Measurements from ENCODE around the gene NRCAM. TPM values are rescaled to one million over a fixed set of nuclear protein-coding genes. Genes with fewer than 3 reads are reported as not detected.

The NRCAM gene
- total RNA-seq, 1 donor from 2014 or later = 13.6 TPM

GRCh38 chr7:108147031-108147563, 309.1 kb downstream of the NRCAM start:
- Histone ChIP-seq H3K27ac (ENCODE audit: low read depth, low read length) (no peak overlapping the region), H3K4me1 (ENCODE audit: control insufficient read depth in 3 of 3, insufficient read depth in 3 of 3, low read length in 3 of 3) (no peaks in the 10 kb centered on the region), H3K9ac (ENCODE audit: low read depth in 1 of 3, low read length in 3 of 3) (no peak overlapping the region), H3K4me3 (ENCODE audit: low read length in 3 of 3) (no peak overlapping the region), H3K9me3 (ENCODE audit: control insufficient read depth in 3 of 3, low read length in 3 of 3) (no peaks in the 10 kb centered on the region), H3K36me3 (ENCODE audit: control insufficient read depth in 3 of 3, insufficient read depth in 3 of 3, low read length in 3 of 3) (no peaks in the 10 kb centered on the region), H3K27me3 (ENCODE audit: control insufficient read depth in 3 of 3, insufficient read depth in 3 of 3, low read length in 3 of 3) (peaks cover 0 to 3% (median 0%) of the 10 kb centered on the region in 3 donors)

- Histone ChIP-seq H3K9ac (ENCODE audit: low read depth in 1 of 3, low read length in 3 of 3) (peak overlapping the region in 1 of 3 donors; percentile 27), H3K36me3 (ENCODE audit: control insufficient read depth in 3 of 3, insufficient read depth in 3 of 3, low read length in 3 of 3) (no peaks in the 10 kb centered on the region), H3K27me3 (ENCODE audit: control insufficient read depth in 3 of 3, insufficient read depth in 3 of 3, low read length in 3 of 3) (peaks cover 0 to 3% (median 0%) of the 10 kb centered on the region in 3 donors), H3K9me3 (ENCODE audit: control insufficient read depth in 3 of 3, low read length in 3 of 3) (no peaks in the 10 kb centered on the region), H3K4me3 (ENCODE audit: low read length in 3 of 3) (peak overlapping the region in 1 of 3 donors; percentile 66), H3K4me1 (ENCODE audit: control insufficient read depth in 3 of 3, insufficient read depth in 3 of 3, low read length in 3 of 3) (no peaks in the 10 kb centered on the region), H3K27ac (ENCODE audit: low read depth, low read length) (no peak overlapping the region)
Observed at GRCh38 chr7:108146070-108146842, 310.0 kb downstream of the NRCAM start.

GRCh38 chr7:108145401-108145800, 310.8 kb downstream of the NRCAM start:
- H3K9ac ChIP-seq (ENCODE audit: low read depth in 1 of 3, low read length in 3 of 3) = no peak overlapping the region
- H3K4me1 ChIP-seq (ENCODE audit: control insufficient read depth in 3 of 3, insufficient read depth in 3 of 3, low read length in 3 of 3) = no peaks in the 10 kb centered on the region
- H3K9me3 ChIP-seq (ENCODE audit: control insufficient read depth in 3 of 3, low read length in 3 of 3) = no peaks in the 10 kb centered on the region
- H3K27me3 ChIP-seq (ENCODE audit: control insufficient read depth in 3 of 3, insufficient read depth in 3 of 3, low read length in 3 of 3) = peaks cover 0 to 3% (median 0%) of the 10 kb centered on the region in 3 donors
- no peak overlapping the region for H3K4me3 ChIP-seq (ENCODE audit: low read length in 3 of 3)
- no peaks in the 10 kb centered on the region for H3K36me3 ChIP-seq (ENCODE audit: control insufficient read depth in 3 of 3, insufficient read depth in 3 of 3, low read length in 3 of 3)
- H3K27ac ChIP-seq (ENCODE audit: low read depth, low read length) = no peak overlapping the region

- Histone ChIP-seq H3K9me3 (ENCODE audit: control insufficient read depth in 3 of 3, low read length in 3 of 3) (no peaks in the 10 kb centered on the region), H3K9ac (ENCODE audit: low read depth in 1 of 3, low read length in 3 of 3) (no peak overlapping the region), H3K36me3 (ENCODE audit: control insufficient read depth in 3 of 3, insufficient read depth in 3 of 3, low read length in 3 of 3) (no peaks in the 10 kb centered on the region), H3K27ac (ENCODE audit: low read depth, low read length) (no peak overlapping the region), H3K27me3 (ENCODE audit: control insufficient read depth in 3 of 3, insufficient read depth in 3 of 3, low read length in 3 of 3) (peaks cover 0 to 3% (median 0%) of the 10 kb centered on the region in 3 donors), H3K4me3 (ENCODE audit: low read length in 3 of 3) (no peak overlapping the region), H3K4me1 (ENCODE audit: control insufficient read depth in 3 of 3, insufficient read depth in 3 of 3, low read length in 3 of 3) (no peaks in the 10 kb centered on the region)
Observed at GRCh38 chr7:108144931-108145330, 311.3 kb downstream of the NRCAM start.

- no peak overlapping the region for H3K27ac ChIP-seq (ENCODE audit: low read depth, low read length)
Observed at GRCh38 chr7:108143658-108144420, 312.4 kb downstream of the NRCAM start.

GRCh38 chr7:108142675-108143259, 313.5 kb downstream of the NRCAM start:
- peaks cover 0 to 3% (median 0%) of the 10 kb centered on the region in 3 donors for H3K27me3 ChIP-seq (ENCODE audit: control insufficient read depth in 3 of 3, insufficient read depth in 3 of 3, low read length in 3 of 3)
- H3K27ac ChIP-seq (ENCODE audit: low read depth, low read length) = no peak overlapping the region
- no peak overlapping the region for H3K4me3 ChIP-seq (ENCODE audit: low read length in 3 of 3)
- H3K9ac ChIP-seq (ENCODE audit: low read depth in 1 of 3, low read length in 3 of 3) = no peak overlapping the region
- no peaks in the 10 kb centered on the region for H3K9me3 ChIP-seq (ENCODE audit: control insufficient read depth in 3 of 3, low read length in 3 of 3)
- H3K4me1 ChIP-seq (ENCODE audit: control insufficient read depth in 3 of 3, insufficient read depth in 3 of 3, low read length in 3 of 3) = no peaks in the 10 kb centered on the region
- H3K36me3 ChIP-seq (ENCODE audit: control insufficient read depth in 3 of 3, insufficient read depth in 3 of 3, low read length in 3 of 3) = no peaks in the 10 kb centered on the region

More at GRCh38 chr7:108143658-108144420, 312.4 kb downstream of the NRCAM start:
- Histone ChIP-seq H3K36me3 (ENCODE audit: control insufficient read depth in 3 of 3, insufficient read depth in 3 of 3, low read length in 3 of 3) (no peaks in the 10 kb centered on the region), H3K4me3 (ENCODE audit: low read length in 3 of 3) (no peak overlapping the region), H3K4me1 (ENCODE audit: control insufficient read depth in 3 of 3, insufficient read depth in 3 of 3, low read length in 3 of 3) (no peaks in the 10 kb centered on the region), H3K9ac (ENCODE audit: low read depth in 1 of 3, low read length in 3 of 3) (no peak overlapping the region), H3K9me3 (ENCODE audit: control insufficient read depth in 3 of 3, low read length in 3 of 3) (no peaks in the 10 kb centered on the region), H3K27me3 (ENCODE audit: control insufficient read depth in 3 of 3, insufficient read depth in 3 of 3, low read length in 3 of 3) (peaks cover 0 to 3% (median 0%) of the 10 kb centered on the region in 3 donors)

GRCh38 chr7:108142180-108142579, 314.1 kb downstream of the NRCAM start:
- H3K9me3 ChIP-seq (ENCODE audit: control insufficient read depth in 3 of 3, low read length in 3 of 3) = no peaks in the 10 kb centered on the region
- H3K36me3 ChIP-seq (ENCODE audit: control insufficient read depth in 3 of 3, insufficient read depth in 3 of 3, low read length in 3 of 3) = no peaks in the 10 kb centered on the region
- H3K4me3 ChIP-seq (ENCODE audit: low read length in 3 of 3) = no peak overlapping the region

GRCh38 chr7:108140671-108141070, 315.6 kb downstream of the NRCAM start:
- H3K27ac ChIP-seq (ENCODE audit: low read depth, low read length) = no peak overlapping the region
- no peaks in the 10 kb centered on the region for H3K36me3 ChIP-seq (ENCODE audit: control insufficient read depth in 3 of 3, insufficient read depth in 3 of 3, low read length in 3 of 3)
- no peak overlapping the region for H3K4me3 ChIP-seq (ENCODE audit: low read length in 3 of 3)

More at GRCh38 chr7:108142180-108142579, 314.1 kb downstream of the NRCAM start:
- Histone ChIP-seq H3K9ac (ENCODE audit: low read depth in 1 of 3, low read length in 3 of 3) (no peak overlapping the region), H3K27ac (ENCODE audit: low read depth, low read length) (no peak overlapping the region), H3K4me1 (ENCODE audit: control insufficient read depth in 3 of 3, insufficient read depth in 3 of 3, low read length in 3 of 3) (no peaks in the 10 kb centered on the region), H3K27me3 (ENCODE audit: control insufficient read depth in 3 of 3, insufficient read depth in 3 of 3, low read length in 3 of 3) (peaks cover 0 to 3% (median 0%) of the 10 kb centered on the region in 3 donors)

GRCh38 chr7:108138911-108139310, 317.3 kb downstream of the NRCAM start:
- H3K27me3 ChIP-seq (ENCODE audit: control insufficient read depth in 3 of 3, insufficient read depth in 3 of 3, low read length in 3 of 3) = no peaks in the 10 kb centered on the region
- no peaks in the 10 kb centered on the region for H3K4me1 ChIP-seq (ENCODE audit: control insufficient read depth in 3 of 3, insufficient read depth in 3 of 3, low read length in 3 of 3)
- no peak overlapping the region for H3K27ac ChIP-seq (ENCODE audit: low read depth, low read length)
- H3K9ac ChIP-seq (ENCODE audit: low read depth in 1 of 3, low read length in 3 of 3) = no peak overlapping the region
- H3K36me3 ChIP-seq (ENCODE audit: control insufficient read depth in 3 of 3, insufficient read depth in 3 of 3, low read length in 3 of 3) = no peaks in the 10 kb centered on the region
- no peaks in the 10 kb centered on the region for H3K9me3 ChIP-seq (ENCODE audit: control insufficient read depth in 3 of 3, low read length in 3 of 3)
- H3K4me3 ChIP-seq (ENCODE audit: low read length in 3 of 3) = no peak overlapping the region

More at GRCh38 chr7:108140671-108141070, 315.6 kb downstream of the NRCAM start:
- H3K27me3 ChIP-seq (ENCODE audit: control insufficient read depth in 3 of 3, insufficient read depth in 3 of 3, low read length in 3 of 3) = no peaks in the 10 kb centered on the region
- H3K9ac ChIP-seq (ENCODE audit: low read depth in 1 of 3, low read length in 3 of 3) = no peak overlapping the region
- no peaks in the 10 kb centered on the region for H3K4me1 ChIP-seq (ENCODE audit: control insufficient read depth in 3 of 3, insufficient read depth in 3 of 3, low read length in 3 of 3)
- no peaks in the 10 kb centered on the region for H3K9me3 ChIP-seq (ENCODE audit: control insufficient read depth in 3 of 3, low read length in 3 of 3)
